ENCODE data around the gene PTCRA. TPM values are rescaled to one million over a fixed set of nuclear protein-coding genes. Genes with fewer than 3 reads are reported as not detected.
"Not testable (repeated sequence)": the region's sequence is repeated elsewhere in the genome, so short reads cannot be mapped to it uniquely, and the experiment has no call there.

PTCRA gene
- total RNA-seq, 1 donor from 2014 or later, result 0.37 TPM

GRCh38 chr6:42941356-42941755 is 25.5 kb downstream of the PTCRA start:
- DNase-seq (ENCODE audit: low spot score), result not testable (repeated sequence)

- DNase-seq (ENCODE audit: low spot score), result no peak
Measured at GRCh38 chr6:42942444-42942843, 26.6 kb downstream of the PTCRA start.

- no peak for DNase-seq (ENCODE audit: low spot score)
Measured at GRCh38 chr6:42947950-42948349, 32.1 kb downstream of the PTCRA start.

- no peak for DNase-seq (ENCODE audit: low spot score)
Measured at GRCh38 chr6:42952389-42952788, 36.5 kb downstream of the PTCRA start.

- DNase-seq (ENCODE audit: low spot score), result not testable (repeated sequence)
Measured at GRCh38 chr6:42954405-42954804, 38.6 kb downstream of the PTCRA start.

- no peak for DNase-seq (ENCODE audit: low spot score)
Measured at GRCh38 chr6:42958125-42958524, 42.3 kb downstream of the PTCRA start.

- no peak for DNase-seq (ENCODE audit: low spot score)
Measured at GRCh38 chr6:42959917-42960242, 44.0 kb downstream of the PTCRA start.

GRCh38 chr6:42960243-42961019 is 44.6 kb downstream of the PTCRA start, which contains the start of gene GNMT:
TSS of gene GNMT (plus strand) at chr6:42960754. CDS start at chr6:42960768, 14 bp downstream.
- DNase-seq (ENCODE audit: low spot score), result peak; percentile 54

GRCh38 chr6:42961020-42961470 is 45.2 kb downstream of the PTCRA start:
- no peak for DNase-seq (ENCODE audit: low spot score)

- DNase-seq (ENCODE audit: low spot score), result no peak
Measured at GRCh38 chr6:42962096-42962495, 46.2 kb downstream of the PTCRA start.

GRCh38 chr6:42962502-42963178 is 46.8 kb downstream of the PTCRA start:
- DNase-seq (ENCODE audit: low spot score), result no peak

- no peak for DNase-seq (ENCODE audit: low spot score)
Measured at GRCh38 chr6:42963179-42963854, 47.5 kb downstream of the PTCRA start.

GRCh38 chr6:42963855-42964605 is 48.2 kb downstream of the PTCRA start:
- no peak for DNase-seq (ENCODE audit: low spot score)

GRCh38 chr6:42966571-42966970 is 50.7 kb downstream of the PTCRA start:
- no peak for DNase-seq (ENCODE audit: low spot score)

- no peak for DNase-seq (ENCODE audit: low spot score)
Measured at GRCh38 chr6:42967228-42967627, 51.4 kb downstream of the PTCRA start.

GRCh38 chr6:42968126-42968701 is 52.4 kb downstream of the PTCRA start:
- DNase-seq (ENCODE audit: low spot score), result no peak

GRCh38 chr6:42968783-42969182 is 52.9 kb downstream of the PTCRA start:
- DNase-seq (ENCODE audit: low spot score), result no peak

- no peak for DNase-seq (ENCODE audit: low spot score)
Measured at GRCh38 chr6:42969431-42969830, 53.6 kb downstream of the PTCRA start.

GRCh38 chr6:42969934-42970333 is 54.1 kb downstream of the PTCRA start:
- no peak for DNase-seq (ENCODE audit: low spot score)

GRCh38 chr6:42970871-42971612 is 55.2 kb downstream of the PTCRA start:
- DNase-seq (ENCODE audit: low spot score), result no peak

All from mucosa of gallbladder (tissue), 1 donor.